ENCODE measurements around the gene SPATA13. TPM values are rescaled to one million over a fixed set of nuclear protein-coding genes. Genes with fewer than 3 reads are reported as not detected.

The SPATA13 gene
- total RNA-seq, 1 donor from 2014 or later, result 44.2 TPM

DNA sequence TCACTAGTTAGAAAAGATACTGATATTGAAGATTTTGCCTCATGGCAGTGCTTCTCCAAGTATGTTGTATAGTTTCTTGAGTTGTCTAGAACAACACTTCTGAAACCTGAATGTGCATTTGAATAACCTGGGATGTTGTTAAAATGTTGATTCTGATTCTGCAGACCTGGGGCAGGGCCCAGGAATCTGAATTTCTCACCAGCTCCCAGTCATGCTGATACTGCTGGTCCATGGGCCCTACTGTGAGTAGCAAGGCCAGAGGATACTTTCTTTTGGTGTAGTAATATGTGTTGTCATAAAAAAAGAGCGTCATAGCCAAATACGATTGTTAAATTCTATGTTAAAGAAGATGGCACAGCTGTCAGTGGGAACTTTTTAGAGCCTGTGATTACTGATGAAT is 107.3 kb downstream of the SPATA13 start:
- Histone ChIP-seq H3K4me1 (peaks cover 72% of the 10 kb centered on the region), H3K27ac (peak overlapping the region; percentile 66), H3K4me3 (peak overlapping the region; percentile 27), H3K27me3 (ENCODE audit: low read depth) (no peaks in the 10 kb centered on the region), H3K9me3 (no peaks in the 10 kb centered on the region), H3K36me3 (no peaks in the 10 kb centered on the region)
- DNase-seq, result no peak
- TF ChIP-seq, protein P1, sequence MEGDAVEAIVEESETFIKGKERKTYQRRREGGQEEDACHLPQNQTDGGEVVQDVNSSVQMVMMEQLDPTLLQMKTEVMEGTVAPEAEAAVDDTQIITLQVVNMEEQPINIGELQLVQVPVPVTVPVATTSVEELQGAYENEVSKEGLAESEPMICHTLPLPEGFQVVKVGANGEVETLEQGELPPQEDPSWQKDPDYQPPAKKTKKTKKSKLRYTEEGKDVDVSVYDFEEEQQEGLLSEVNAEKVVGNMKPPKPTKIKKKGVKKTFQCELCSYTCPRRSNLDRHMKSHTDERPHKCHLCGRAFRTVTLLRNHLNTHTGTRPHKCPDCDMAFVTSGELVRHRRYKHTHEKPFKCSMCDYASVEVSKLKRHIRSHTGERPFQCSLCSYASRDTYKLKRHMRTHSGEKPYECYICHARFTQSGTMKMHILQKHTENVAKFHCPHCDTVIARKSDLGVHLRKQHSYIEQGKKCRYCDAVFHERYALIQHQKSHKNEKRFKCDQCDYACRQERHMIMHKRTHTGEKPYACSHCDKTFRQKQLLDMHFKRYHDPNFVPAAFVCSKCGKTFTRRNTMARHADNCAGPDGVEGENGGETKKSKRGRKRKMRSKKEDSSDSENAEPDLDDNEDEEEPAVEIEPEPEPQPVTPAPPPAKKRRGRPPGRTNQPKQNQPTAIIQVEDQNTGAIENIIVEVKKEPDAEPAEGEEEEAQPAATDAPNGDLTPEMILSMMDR (IDR thresholded peaks at IDR 0.05), result no peak
- ATAC-seq, result no peak
- intact Hi-C loops (cut with DNase I), result no loop called here

DNA sequence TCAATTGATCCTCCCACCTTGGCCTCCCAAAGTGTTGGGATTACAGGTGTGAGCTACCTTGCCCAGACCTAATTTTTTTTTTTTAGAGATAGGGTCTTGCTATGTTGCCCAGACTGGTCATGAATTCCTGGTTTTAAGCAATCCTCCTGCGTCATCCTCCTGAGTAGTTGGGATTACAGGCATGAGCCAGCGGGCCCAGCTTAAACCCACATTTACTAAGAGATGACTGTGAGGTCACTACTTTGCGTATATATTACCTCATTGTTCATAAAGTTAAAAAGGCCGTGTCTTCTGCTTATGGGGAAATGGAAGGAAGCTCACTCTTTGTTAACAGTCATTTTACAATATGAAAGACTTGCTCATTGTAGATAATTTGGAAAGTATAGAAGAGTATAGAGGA is 109.3 kb downstream of the SPATA13 start:
- DNase-seq (no peak), ATAC-seq (no peak)
- Histone ChIP-seq H3K27me3 (ENCODE audit: low read depth) (no peaks in the 10 kb centered on the region), H3K27ac (peak overlapping the region; percentile 92), H3K4me3 (no peak overlapping the region), H3K36me3 (no peaks in the 10 kb centered on the region), H3K9me3 (no peaks in the 10 kb centered on the region), H3K4me1 (peaks cover 71% of the 10 kb centered on the region)
- TF ChIP-seq, protein P1 (IDR thresholded peaks at IDR 0.05), result no peak
- intact Hi-C loops (cut with DNase I), result no loop called here

DNA sequence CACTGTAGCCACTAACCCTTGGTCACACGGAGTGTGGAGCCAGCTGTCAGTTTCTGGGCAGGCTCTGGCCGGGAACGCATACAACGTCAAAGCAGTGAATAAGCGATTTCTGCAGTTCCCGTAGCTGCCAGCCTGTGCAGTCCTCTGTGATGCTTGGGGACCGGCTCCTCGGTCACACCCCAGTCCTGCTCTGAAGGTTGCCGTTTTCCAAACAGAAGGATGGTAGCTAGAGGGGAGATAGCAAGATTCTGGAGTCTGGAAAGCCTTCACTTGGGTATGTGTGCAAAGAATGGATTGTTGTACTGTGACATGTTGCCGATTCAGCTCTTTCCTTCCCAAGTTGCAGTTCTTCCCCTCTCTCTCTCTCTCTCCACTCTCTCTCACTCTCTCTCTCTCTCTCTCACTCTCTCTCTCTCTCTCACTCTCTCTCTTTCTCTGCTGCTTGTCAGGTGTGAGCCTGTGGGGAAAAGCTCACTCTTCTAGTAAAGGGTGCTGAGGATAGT is 110.2 kb downstream of the SPATA13 start:
- Histone ChIP-seq H3K36me3 (no peaks in the 10 kb centered on the region), H3K4me1 (peaks cover 71% of the 10 kb centered on the region), H3K27ac (peak overlapping the region; percentile 92), H3K27me3 (ENCODE audit: low read depth) (no peaks in the 10 kb centered on the region), H3K4me3 (peak overlapping the region; percentile 52), H3K9me3 (no peaks in the 10 kb centered on the region)
- DNase-seq (peak; percentile 83), ATAC-seq (peak; percentile 80 to 83)
- intact Hi-C loops (cut with DNase I), result no loop called here
- TF ChIP-seq, protein P1 (IDR thresholded peaks at IDR 0.05), result no peak

DNA sequence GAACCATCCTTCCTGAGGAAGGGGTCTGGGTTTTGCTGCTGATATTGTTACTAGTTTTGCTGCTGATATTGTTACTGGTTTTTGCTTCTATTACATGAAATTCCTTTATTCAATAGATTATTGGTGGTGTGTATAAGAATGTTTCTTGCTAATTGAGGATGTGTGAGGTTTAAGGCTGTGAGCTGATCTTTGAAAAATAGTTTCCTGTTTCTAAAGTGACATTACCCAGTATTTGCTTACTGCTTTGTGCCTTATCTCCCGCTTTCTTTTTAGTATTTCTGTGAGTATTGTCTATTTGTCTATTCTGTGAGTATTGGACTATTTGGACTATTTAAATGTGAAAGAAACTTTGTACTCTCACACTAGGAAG is 110.7 kb downstream of the SPATA13 start:
- intact Hi-C loops (cut with DNase I), result no loop called here
- Histone ChIP-seq H3K4me3 (peak overlapping the region; percentile 52), H3K36me3 (no peaks in the 10 kb centered on the region), H3K9me3 (no peaks in the 10 kb centered on the region), H3K4me1 (peaks cover 76% of the 10 kb centered on the region), H3K27ac (peak overlapping the region; percentile 92), H3K27me3 (ENCODE audit: low read depth) (no peaks in the 10 kb centered on the region)
- ATAC-seq (no peak), DNase-seq (no peak)
- TF ChIP-seq, protein P1 (IDR thresholded peaks at IDR 0.05), result no peak

DNA sequence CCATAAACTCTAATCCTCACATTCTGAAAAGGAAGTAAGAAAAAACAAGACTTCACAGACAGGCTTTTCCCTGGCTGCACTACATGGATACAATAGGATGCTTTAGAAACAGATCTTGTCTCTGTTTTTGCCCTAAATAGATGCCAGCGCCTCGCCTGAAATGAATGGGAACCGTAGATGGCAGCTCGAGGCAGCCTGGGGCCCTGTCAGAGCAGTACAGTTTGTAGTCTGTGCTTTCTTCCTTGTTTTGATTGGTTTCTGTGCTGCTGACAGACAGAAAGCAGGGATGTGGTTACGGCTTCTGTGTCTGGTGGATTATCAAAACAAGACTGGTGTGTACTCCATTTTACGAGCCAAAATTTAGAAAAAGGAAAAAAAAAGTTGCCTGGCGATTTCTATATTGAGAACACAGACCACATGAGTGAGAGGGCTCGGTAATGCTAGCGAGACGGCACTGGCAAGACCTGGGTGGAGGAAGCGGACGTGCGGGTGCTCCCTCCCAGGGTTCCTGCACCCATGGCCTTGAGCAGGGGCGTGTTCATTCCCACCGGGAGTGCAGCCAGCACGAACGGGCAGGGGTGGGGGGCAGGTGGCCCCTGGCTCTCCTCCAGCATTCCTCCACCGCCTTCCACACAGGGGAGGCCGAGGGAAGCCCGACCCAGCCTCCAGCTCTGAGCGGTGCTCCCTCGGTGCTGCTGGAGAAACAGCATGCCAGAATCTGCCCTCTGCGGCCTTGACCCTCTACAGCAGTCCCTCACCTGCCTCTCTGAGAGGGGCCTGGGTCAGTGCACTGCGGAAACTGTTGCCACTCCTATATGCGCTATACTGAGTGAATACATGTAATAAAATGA is 111.3 kb downstream of the SPATA13 start:
- Histone ChIP-seq H3K27ac (peak overlapping the region; percentile 92), H3K4me3 (peak overlapping the region; percentile 52), H3K27me3 (ENCODE audit: low read depth) (no peaks in the 10 kb centered on the region), H3K4me1 (peaks cover 78% of the 10 kb centered on the region), H3K9me3 (no peaks in the 10 kb centered on the region), H3K36me3 (no peaks in the 10 kb centered on the region)
- DNase-seq (peak; percentile 79), ATAC-seq (peak; percentile 74 to 77)
- intact Hi-C loops (cut with DNase I), result no loop called here
- TF ChIP-seq, protein P1 (IDR thresholded peaks at IDR 0.05), result no peak
